Fibroblast of the conjunctiva (primary cell): ENCODE results near the gene ANKRD52.

Experiments used
- DNase-seq: peaks from one replicate; pipeline ENCODE4 v3.0.0-alpha.2; 2010; ENCODE audit warnings: low read depth

Gene ANKRD52

DNA sequence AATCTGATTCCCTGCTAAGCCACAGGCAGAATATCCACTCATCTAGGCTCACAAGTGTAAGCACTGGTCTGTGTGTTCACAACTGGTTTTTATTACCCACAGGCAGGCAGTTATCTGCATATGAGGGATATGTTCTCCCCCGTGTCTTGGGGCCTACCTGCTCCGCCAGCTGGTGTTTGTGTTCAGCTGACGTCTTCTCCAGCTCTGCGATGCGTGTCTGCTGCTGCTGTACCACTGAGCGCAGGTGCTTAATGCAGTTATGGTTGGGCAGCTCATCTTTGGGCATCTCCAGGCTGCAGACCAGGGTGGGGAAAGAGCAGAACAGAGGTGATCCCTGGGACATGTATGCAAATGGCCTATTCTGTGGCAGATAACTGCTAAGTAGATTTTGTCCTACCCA, 50.2 kb downstream of the ANKRD52 start:
- DNase-seq, result no peak

- peak; percentile 33 for DNase-seq
Measured at GRCh38 chr12:56206452-56207166, 51.6 kb downstream of the ANKRD52 start.

DNA sequence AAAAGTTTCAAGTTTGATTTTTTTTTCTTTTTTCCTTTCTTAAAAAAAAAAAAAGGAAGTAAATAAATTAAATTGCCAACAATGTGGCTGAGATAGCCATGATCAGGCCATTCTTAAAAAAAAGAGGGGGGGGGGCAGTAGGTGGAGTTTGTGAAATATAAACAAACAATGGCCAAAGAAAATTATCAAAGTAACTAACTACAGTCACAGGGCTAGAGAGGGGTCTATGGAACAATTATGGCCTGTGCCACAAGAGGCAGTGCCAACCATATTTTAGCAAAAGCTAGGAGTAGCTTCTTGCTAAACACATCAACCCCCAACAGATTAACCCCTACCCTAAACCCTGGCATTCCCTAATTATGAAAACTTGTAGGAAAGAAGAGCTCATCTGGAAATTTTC, 52.7 kb downstream of the ANKRD52 start:
- DNase-seq, result no peak

DNA sequence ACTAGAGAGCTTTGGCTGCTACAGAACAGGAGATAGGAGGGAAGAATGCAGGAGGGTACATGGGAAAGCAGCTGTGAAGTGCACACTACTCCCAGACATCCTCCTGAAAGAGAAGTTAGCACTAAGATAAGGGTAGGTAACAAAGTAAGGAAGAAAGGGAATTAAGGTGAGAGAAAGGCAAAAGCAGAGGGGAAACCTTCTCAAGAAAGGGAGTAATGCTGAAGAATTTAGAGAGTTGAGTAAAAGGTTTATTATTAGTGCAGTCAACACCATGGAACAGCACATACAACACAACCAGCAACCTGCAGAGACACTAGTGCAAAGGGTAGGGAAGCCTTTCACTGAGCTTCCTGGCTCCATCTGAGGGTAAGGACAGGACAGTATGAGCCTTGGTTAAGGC, 53.9 kb downstream of the ANKRD52 start:
- no peak for DNase-seq

DNA sequence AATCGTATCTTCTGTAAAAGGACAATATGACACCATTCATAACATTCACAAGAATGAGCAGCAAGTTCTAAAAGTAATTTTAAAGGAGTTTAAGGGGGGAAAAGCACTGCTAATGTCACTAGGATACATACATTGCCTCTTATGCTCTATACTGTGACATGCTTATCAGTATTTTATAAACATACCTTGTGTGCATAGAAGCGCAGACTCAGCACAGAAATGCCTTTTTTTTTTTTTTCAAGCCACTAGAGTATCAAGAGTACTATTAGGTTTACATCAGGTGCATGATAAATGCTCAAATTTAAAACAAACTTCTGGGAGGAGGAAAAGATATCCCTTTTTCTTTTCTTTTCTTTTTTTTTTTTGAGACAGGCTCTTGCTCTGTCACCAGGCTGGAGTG, 55.3 kb downstream of the ANKRD52 start:
- no peak for DNase-seq

DNA sequence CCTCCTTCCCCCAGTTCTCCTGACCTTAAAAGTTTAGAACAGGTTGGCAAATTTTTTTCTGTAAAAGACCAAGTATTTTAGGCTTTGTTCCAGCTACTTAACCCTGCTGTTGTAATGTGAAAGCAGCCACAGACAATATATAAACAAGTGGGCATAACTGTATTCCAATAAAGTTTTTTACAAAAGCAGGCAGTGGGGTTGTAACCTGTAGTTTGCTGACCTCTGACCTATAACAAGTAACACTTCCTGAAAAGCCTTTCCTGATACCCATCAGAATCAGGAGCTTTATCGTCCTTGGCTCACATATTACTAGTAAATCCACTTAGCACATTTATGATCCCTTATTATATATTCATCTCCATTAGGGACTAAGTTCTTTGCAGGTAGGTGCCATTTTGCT, 55.8 kb downstream of the ANKRD52 start:
- no peak for DNase-seq

GRCh38 chr12:56198836-56199235, 59.3 kb downstream of the ANKRD52 start:
- no peak for DNase-seq

- no peak for DNase-seq
Measured at GRCh38 chr12:56197921-56198635, 60.1 kb downstream of the ANKRD52 start.

DNA sequence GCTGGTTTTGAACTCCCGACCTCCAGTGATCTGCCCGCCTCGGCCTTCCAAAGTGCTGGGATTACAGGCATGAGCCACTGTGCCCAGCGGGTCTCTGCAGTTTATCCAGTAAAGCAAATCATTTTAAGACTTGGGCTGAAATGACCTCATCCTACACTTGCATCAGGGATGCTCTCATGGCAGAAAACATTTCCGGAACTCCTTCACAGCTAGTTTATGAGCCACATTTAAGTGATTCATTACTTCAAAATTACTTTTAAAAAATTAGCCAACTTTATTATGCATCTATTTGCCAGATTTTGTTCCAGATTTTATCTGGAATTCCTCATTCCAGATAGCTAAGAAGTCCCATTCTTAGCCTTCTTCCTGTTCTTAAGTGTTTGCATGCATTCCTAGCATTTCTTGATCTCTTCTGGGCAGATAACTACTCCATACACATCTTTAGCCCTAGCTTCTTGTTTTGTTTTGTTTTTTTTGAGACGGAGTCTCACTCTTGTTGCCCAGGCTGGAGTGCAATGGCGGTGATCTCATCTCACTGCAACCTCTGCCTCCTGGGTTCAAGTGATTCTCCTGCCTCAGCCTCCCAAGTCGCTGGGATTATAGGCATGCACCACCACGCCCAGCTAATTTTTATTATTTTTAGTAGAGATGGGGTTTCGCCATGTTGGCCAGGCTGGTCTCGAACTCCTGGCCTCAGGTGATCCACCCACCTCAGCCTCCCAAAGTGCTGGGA, 61.2 kb downstream of the ANKRD52 start:
- DNase-seq, result peak; percentile 50

DNA sequence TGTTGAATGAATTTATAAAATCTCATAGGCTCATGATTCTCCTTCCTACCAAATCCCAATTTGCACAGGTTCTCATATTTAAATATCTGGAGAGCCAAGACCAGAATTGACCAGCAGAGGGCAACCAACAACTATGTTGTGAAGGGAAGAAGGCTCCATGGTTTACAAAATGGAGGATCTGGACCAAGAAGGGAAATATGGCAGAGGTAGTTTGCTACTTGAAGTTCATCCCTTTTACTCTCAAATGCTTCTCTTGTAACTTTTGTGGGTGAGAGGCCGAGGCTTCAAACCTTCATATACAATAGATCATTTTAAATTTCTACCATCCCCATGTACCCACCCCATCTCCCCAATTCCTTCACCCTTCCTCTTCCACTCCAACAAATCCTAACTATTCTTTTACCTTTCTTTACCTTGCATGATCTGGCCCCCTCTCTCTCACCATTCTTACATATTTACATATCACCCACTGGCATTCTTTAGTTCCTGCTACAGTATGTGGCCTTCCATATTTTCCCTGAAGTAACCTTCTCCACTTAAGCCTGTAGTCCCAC, 65.1 kb downstream of the ANKRD52 start:
- peak; percentile 81 for DNase-seq

GRCh38 chr12:56192582-56192981, 65.6 kb downstream of the ANKRD52 start:
- no peak for DNase-seq

DNA sequence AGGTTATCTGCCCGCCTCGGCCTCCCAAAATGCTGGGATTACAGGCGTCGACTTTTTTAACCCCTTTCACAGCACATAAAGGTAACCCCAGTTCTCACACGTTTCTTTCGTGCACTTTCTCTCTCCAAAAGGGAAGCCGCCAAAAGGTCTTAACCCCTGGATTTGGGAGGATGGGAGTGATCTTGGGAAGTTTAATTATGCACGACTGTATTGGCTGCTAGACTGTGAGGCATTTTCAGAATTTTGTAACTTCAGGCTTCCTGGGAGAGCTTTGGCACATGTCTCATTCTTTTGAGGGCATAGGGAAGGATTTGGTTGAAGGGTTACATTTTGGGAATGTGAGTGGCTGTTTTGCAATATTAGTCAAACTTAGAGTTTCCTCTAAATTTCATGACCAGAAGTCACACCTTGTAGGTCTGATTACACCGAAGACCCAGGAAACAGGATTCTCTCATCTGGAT, 67.5 kb downstream of the ANKRD52 start:
- no peak for DNase-seq

DNA sequence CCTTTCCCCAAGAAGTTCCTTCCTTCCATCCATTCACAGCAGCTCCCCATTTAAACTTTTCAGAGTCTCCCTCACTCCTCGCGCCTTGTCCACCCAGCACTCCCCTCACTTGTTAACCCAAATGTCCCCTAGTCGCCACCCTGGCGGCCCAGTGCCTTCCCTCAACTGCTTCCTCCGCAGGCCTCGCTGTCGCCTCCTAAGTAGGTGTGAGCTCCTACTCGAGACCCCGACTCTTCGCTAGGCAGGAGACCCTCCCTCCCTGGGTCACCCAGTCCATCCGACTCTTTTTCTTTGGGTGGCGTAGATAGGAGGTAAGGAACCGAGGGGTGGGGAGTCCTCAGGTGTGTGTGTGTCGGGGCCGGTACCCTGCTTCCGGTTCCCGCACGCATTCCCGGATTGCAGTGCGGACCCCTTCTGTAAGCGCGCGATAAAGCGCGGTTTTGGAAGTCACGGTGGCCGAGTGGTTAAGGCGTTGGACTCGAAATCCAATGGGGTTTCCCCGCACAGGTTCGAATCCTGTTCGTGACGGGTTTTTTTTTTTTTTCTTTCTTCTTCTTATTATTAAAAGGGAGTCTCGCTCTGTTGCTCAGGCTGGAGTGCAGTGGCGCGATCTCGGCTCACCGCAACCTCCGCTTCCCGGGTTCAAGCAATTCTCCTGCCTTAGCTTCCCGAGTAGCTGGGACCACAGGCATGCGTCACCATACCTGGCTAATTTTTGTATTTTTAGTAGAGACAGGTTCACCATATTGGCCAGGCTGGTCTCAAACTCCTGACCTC, 68.1 kb downstream of the ANKRD52 start:
- DNase-seq, result peak; percentile 81

DNA sequence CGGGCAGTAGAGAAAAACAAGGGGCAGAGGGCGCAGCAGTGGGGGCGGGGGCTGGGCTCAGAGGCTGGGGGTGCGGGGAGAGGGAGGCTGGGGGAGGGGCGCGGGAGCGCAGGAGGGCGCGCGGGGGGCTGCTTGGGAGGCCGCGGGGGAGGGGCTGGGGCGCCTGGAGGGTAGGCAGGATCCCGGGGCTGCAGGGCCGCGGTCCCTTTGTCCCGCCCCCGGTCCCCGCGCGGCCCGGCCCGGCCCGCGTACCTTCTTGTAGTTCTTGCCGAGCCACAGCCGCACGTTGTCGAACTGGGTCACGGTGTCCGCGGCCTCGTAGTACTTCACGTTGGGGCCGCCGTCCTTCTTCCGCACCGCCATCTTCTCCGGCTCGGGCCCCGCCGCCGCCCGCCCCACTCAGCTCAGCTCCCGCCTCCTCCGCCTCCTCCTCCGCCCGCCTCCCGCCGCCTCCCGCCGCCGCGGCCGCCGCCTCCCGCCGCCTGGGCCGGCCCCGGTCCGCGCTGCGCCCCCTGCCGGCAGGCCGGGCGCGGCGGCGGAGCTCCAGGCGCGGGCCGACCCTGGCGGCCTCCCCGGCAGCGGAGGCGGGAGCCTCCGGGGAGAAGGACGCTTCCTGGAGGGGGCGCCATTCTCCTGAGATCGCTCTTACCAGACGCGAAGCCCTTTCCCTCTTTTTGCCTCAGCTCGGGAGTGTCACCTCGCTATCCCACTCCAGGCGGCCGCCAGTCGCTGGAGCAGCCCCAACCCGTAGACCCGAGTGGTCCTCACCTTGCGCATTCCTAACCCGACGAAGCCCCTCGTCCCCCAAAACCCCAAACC, 68.9 kb downstream of the ANKRD52 start, which contains the start of gene SMARCC2:
SMARCC2 (minus strand) TSS at position 385 of the 819 bp plus-strand sequence; CDS start at position 363, 22 bp downstream.
- DNase-seq, result peak; percentile 79

GRCh38 chr12:56188778-56189098, 69.4 kb downstream of the ANKRD52 start:
- DNase-seq, result no peak

- no peak for DNase-seq
Measured at GRCh38 chr12:56188131-56188777, 69.9 kb downstream of the ANKRD52 start.
